IPS DF 6.9 (cell line): ENCODE measurements around the gene SGK1.

ENCODE experiments used
- DNase-seq: peaks from one replicate; pipeline ENCODE4 v3.0.0-alpha.2; 2013; ENCODE audit warnings: low read depth, low spot score
- H3K27ac ChIP-seq: one replicate; pipeline ENCODE4 v1.5.1; 2013; ENCODE audit warnings: low read length, control low read depth
- H3K27me3 ChIP-seq: 2 replicates; pipeline ENCODE4 v1.6.1; 2013; ENCODE audit warnings: mild to moderate bottlenecking, low read length; ENCODE audit not compliant: control insufficient read depth, insufficient read depth
- H3K36me3 ChIP-seq: 2 replicates; pipeline ENCODE4 v1.6.1; 2013; ENCODE audit warnings: low read length; ENCODE audit not compliant: control insufficient read depth, insufficient read depth
- H3K4me1 ChIP-seq: 2 replicates; pipeline ENCODE4 v1.6.1; 2013; ENCODE audit warnings: low read length; ENCODE audit not compliant: control insufficient read depth, insufficient read depth
- H3K4me3 ChIP-seq: 2 replicates; pipeline ENCODE4 v1.5.1; 2013; ENCODE audit warnings: mild to moderate bottlenecking, low read length
- H3K9me3 ChIP-seq: 2 replicates; pipeline ENCODE4 v1.6.1; 2013; ENCODE audit warnings: low read length, inconsistent platforms; ENCODE audit not compliant: control insufficient read depth, insufficient read depth
- WGBS: extraction: QIAGEN DNeasy Blood & Tissue Kit; methylation state at CpG from one replicate; pipeline ENCODE4 v1.1.7; 2013; ENCODE audit warnings: mixed read lengths, missing lambda C conversion rate; ENCODE audit not compliant: insufficient read length, insufficient coverage; 5-methylcytosine and 5-hydroxymethylcytosine counted together

Gene SGK1

GRCh38 chr6:134347885-134348805 lies 30.2 kb upstream of the SGK1 start:
- Histone ChIP-seq H3K36me3 (no peaks in the 10 kb centered on the region), H3K27me3 (no peaks in the 10 kb centered on the region), H3K27ac (no peak overlapping the region), H3K4me1 (no peaks in the 10 kb centered on the region), H3K4me3 (no peak overlapping the region), H3K9me3 (no peaks in the 10 kb centered on the region)
- no CpG with 5 or more reads among the region's 22 CpGs for WGBS
- no peak for DNase-seq

GRCh38 chr6:134346932-134347545 lies 29.1 kb upstream of the SGK1 start:
- H3K27ac ChIP-seq = no peak overlapping the region
- no peaks in the 10 kb centered on the region for H3K4me1 ChIP-seq
- no peaks in the 10 kb centered on the region for H3K9me3 ChIP-seq
- H3K27me3 ChIP-seq = no peaks in the 10 kb centered on the region
- H3K36me3 ChIP-seq = no peaks in the 10 kb centered on the region
- H3K4me3 ChIP-seq = no peak overlapping the region
- DNase-seq = no peak
- WGBS = no CpG with 5 or more reads among the region's 7 CpGs

- Histone ChIP-seq H3K27me3 (no peaks in the 10 kb centered on the region), H3K4me3 (no peak overlapping the region), H3K36me3 (no peaks in the 10 kb centered on the region), H3K4me1 (no peaks in the 10 kb centered on the region), H3K27ac (no peak overlapping the region), H3K9me3 (no peaks in the 10 kb centered on the region)
- DNase-seq = no peak
- no CpG with 5 or more reads among the region's 8 CpGs for WGBS
Observed at GRCh38 chr6:134345789-134346188, 27.9 kb upstream of the SGK1 start.

- Histone ChIP-seq H3K27me3 (no peaks in the 10 kb centered on the region), H3K9me3 (no peaks in the 10 kb centered on the region), H3K36me3 (no peaks in the 10 kb centered on the region), H3K27ac (no peak overlapping the region), H3K4me3 (no peak overlapping the region), H3K4me1 (no peaks in the 10 kb centered on the region)
- no peak for DNase-seq
- WGBS = no CpG with 5 or more reads among the region's 6 CpGs
Observed at GRCh38 chr6:134343066-134343465, 25.2 kb upstream of the SGK1 start.

GRCh38 chr6:134341999-134342567 lies 24.2 kb upstream of the SGK1 start:
- Histone ChIP-seq H3K27me3 (no peaks in the 10 kb centered on the region), H3K27ac (no peak overlapping the region), H3K4me3 (no peak overlapping the region), H3K9me3 (no peaks in the 10 kb centered on the region), H3K4me1 (no peaks in the 10 kb centered on the region), H3K36me3 (no peaks in the 10 kb centered on the region)
- WGBS = no CpG with 5 or more reads among the region's 10 CpGs
- no peak for DNase-seq

- H3K4me1 ChIP-seq = no peaks in the 10 kb centered on the region
- H3K27ac ChIP-seq = no peak overlapping the region
- H3K4me3 ChIP-seq = no peak overlapping the region
- WGBS = no CpG with 5 or more reads among the region's 6 CpGs
- DNase-seq = no peak
- H3K36me3 ChIP-seq = no peaks in the 10 kb centered on the region
- H3K9me3 ChIP-seq = no peaks in the 10 kb centered on the region
- no peaks in the 10 kb centered on the region for H3K27me3 ChIP-seq
Observed at GRCh38 chr6:134340179-134340975, 22.5 kb upstream of the SGK1 start.

- no peaks in the 10 kb centered on the region for H3K27me3 ChIP-seq
- H3K4me1 ChIP-seq = no peaks in the 10 kb centered on the region
- no peaks in the 10 kb centered on the region for H3K36me3 ChIP-seq
- no peak overlapping the region for H3K4me3 ChIP-seq
- no peak for DNase-seq
- H3K9me3 ChIP-seq = no peaks in the 10 kb centered on the region
- H3K27ac ChIP-seq = no peak overlapping the region
Observed at GRCh38 chr6:134339216-134339615, 21.3 kb upstream of the SGK1 start.

- no peak for DNase-seq
Observed at GRCh38 chr6:134331256-134331655, 13.3 kb upstream of the SGK1 start.

GRCh38 chr6:134330555-134330954 lies 12.6 kb upstream of the SGK1 start:
- Histone ChIP-seq H3K4me1 (no peaks in the 10 kb centered on the region), H3K27me3 (no peaks in the 10 kb centered on the region), H3K27ac (no peak overlapping the region), H3K36me3 (no peaks in the 10 kb centered on the region), H3K4me3 (no peak overlapping the region), H3K9me3 (no peaks in the 10 kb centered on the region)
- DNase-seq = no peak
- WGBS = no CpG with 5 or more reads among the region's 1 CpG

More at GRCh38 chr6:134331256-134331655, 13.3 kb upstream of the SGK1 start:
- Histone ChIP-seq H3K27ac (no peak overlapping the region), H3K36me3 (no peaks in the 10 kb centered on the region), H3K4me1 (no peaks in the 10 kb centered on the region), H3K27me3 (no peaks in the 10 kb centered on the region), H3K9me3 (no peaks in the 10 kb centered on the region), H3K4me3 (no peak overlapping the region)
- no CpG with 5 or more reads among the region's 2 CpGs for WGBS

- WGBS = no CpG with 5 or more reads among the region's 2 CpGs
- H3K36me3 ChIP-seq = no peaks in the 10 kb centered on the region
- no peak overlapping the region for H3K4me3 ChIP-seq
- no peaks in the 10 kb centered on the region for H3K4me1 ChIP-seq
- no peaks in the 10 kb centered on the region for H3K9me3 ChIP-seq
- DNase-seq = no peak
- no peak overlapping the region for H3K27ac ChIP-seq
- H3K27me3 ChIP-seq = no peaks in the 10 kb centered on the region
Observed at GRCh38 chr6:134328792-134329191, 10.9 kb upstream of the SGK1 start.
